Adrenal gland (tissue), 5 donors: ENCODE results near the gene LRP1B.

ENCODE experiments used
- POLR2A ChIP-seq, 2 donors: fragments of 450-650 bp; IDR thresholded peaks; one replicate each; pipeline ENCODE4 v1.6.1; 2017; ENCODE audit warnings: antibody characterized with exemption in 2 of 2, mild to moderate bottlenecking in 2 of 2, moderate library complexity in 1 of 2
- TF ChIP-seq, protein P1 (sequence below), 6 experiments: fragments of 450-650 bp in 4 of 6; fragments of 200-600 bp in 2 of 6; sonication (generic) in 1 of 6; IDR thresholded peaks; 1 replicate in 5 of 6; 2 replicates in 1 of 6; pipeline versions ENCODE4 v1.5.1 to v1.8.0; 2016 to 2021; ENCODE audit warnings: antibody characterized with exemption in 6 of 6, mild to moderate bottlenecking in 2 of 6, moderate library complexity in 1 of 6
- donor health status: DM: no; HTN: no; CAD: no.

DNA sequence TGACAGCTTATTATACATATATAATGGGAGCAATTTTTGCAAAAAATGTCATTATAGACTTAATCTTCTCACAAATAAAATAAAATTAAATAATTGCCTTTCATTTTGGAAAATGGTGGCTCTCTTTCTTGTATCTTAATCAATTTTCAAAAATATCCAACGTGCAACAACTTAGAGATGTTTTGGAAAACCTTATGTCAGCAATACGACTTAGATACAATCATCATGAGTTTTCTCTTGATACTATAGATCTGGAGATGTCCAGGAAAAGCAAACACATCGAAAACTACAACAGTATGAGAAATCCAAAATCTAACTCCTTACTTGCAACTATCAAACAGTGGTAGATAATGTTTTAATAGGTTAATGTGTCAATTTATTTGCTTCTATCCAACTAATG lies 1529.0 kb downstream of the LRP1B start:
- TF ChIP-seq POLR2A (IDR thresholded peaks at IDR 0.05) = no peak
- TF ChIP-seq, protein P1, sequence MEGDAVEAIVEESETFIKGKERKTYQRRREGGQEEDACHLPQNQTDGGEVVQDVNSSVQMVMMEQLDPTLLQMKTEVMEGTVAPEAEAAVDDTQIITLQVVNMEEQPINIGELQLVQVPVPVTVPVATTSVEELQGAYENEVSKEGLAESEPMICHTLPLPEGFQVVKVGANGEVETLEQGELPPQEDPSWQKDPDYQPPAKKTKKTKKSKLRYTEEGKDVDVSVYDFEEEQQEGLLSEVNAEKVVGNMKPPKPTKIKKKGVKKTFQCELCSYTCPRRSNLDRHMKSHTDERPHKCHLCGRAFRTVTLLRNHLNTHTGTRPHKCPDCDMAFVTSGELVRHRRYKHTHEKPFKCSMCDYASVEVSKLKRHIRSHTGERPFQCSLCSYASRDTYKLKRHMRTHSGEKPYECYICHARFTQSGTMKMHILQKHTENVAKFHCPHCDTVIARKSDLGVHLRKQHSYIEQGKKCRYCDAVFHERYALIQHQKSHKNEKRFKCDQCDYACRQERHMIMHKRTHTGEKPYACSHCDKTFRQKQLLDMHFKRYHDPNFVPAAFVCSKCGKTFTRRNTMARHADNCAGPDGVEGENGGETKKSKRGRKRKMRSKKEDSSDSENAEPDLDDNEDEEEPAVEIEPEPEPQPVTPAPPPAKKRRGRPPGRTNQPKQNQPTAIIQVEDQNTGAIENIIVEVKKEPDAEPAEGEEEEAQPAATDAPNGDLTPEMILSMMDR (IDR thresholded peaks at IDR 0.05) = no peak
